DOHH2 (cell line): ENCODE results near the gene CSF3.

Source experiments
- H3F3A ChIP-seq: fragments of 200-600 bp; sonication (generic), shearing (Covaris generic); 2 replicates; pipeline ENCODE4 v1.6.0; 2016; ENCODE audit warnings: antibody characterized with exemption, mild to moderate bottlenecking; ENCODE audit not compliant: control insufficient read depth, insufficient read depth
- H3K27ac ChIP-seq: fragments of 200-600 bp; sonication (generic); 2 replicates; pipeline ENCODE4 v1.5.1; 2014; ENCODE audit warnings: low read depth, mild to moderate bottlenecking, low read length, moderate library complexity
- H3K27me3 ChIP-seq: fragments of 200-600 bp; sonication (generic); 2 replicates; pipeline ENCODE4 v1.6.1; 2014; ENCODE audit warnings: mild to moderate bottlenecking, low read length, mixed read lengths; ENCODE audit not compliant: control insufficient read depth
- H3K36me3 ChIP-seq: fragments of 200-600 bp; sonication (generic); 2 replicates; pipeline ENCODE4 v1.6.1; 2014; ENCODE audit warnings: mild to moderate bottlenecking, low read length, moderate library complexity, mixed read lengths; ENCODE audit not compliant: control insufficient read depth
- H3K4me1 ChIP-seq: fragments of 200-600 bp; sonication (generic); 2 replicates; pipeline ENCODE4 v1.6.1; 2014; ENCODE audit warnings: mild to moderate bottlenecking, low read length, mixed read lengths; ENCODE audit not compliant: control insufficient read depth
- H3K4me2 ChIP-seq: fragments of 200-600 bp; sonication (generic); 2 replicates; pipeline ENCODE4 v1.6.0; 2014; ENCODE audit warnings: mild to moderate bottlenecking, low read length, moderate library complexity
- H3K4me3 ChIP-seq: fragments of 200-600 bp; sonication (generic); 2 replicates; pipeline ENCODE4 v1.5.1; 2014; ENCODE audit warnings: mild to moderate bottlenecking, low read length, mixed read lengths
- H3K79me2 ChIP-seq: fragments of 200-600 bp; sonication (generic); 2 replicates; pipeline ENCODE4 v1.6.1; 2014; ENCODE audit warnings: mild to moderate bottlenecking, low read length, mixed read lengths; ENCODE audit not compliant: control insufficient read depth
- H3K9me2 ChIP-seq: fragments of 200-600 bp; sonication (generic); replicated peaks from 2 replicates; pipeline ENCODE4 v1.6.1; 2014; ENCODE audit warnings: mild to moderate bottlenecking, low read length, mixed read lengths; ENCODE audit not compliant: control insufficient read depth
- H3K9me3 ChIP-seq: fragments of 200-600 bp; sonication (generic); 2 replicates; pipeline ENCODE4 v1.6.1; 2014; ENCODE audit warnings: antibody characterized with exemption, low read length, mixed read lengths; ENCODE audit not compliant: control insufficient read depth, insufficient read depth
- H4K20me1 ChIP-seq: fragments of 200-600 bp; sonication (generic); 2 replicates; pipeline ENCODE4 v1.6.0; 2014; ENCODE audit warnings: low read depth, mild to moderate bottlenecking, antibody characterized with exemption, low read length, moderate library complexity; ENCODE audit not compliant: control insufficient read depth, insufficient read depth
- CTCF ChIP-seq: fragments of 200-600 bp; sonication (generic); IDR thresholded peaks from one replicate; pipeline ENCODE4 v1.5.1; 2014; ENCODE audit warnings: antibody characterized with exemption, mild to moderate bottlenecking, low read depth, low read length; ENCODE audit not compliant: poor library complexity, severe bottlenecking
- EZH2phosphoT487 ChIP-seq: fragments of 200-600 bp; sonication (generic); IDR thresholded peaks from 2 replicates; pipeline ENCODE4 v1.6.1; 2017; ENCODE audit warnings: borderline replicate concordance, mild to moderate bottlenecking, antibody characterized with exemption, low read length, moderate library complexity, mixed read lengths

The CSF3 gene

DNA sequence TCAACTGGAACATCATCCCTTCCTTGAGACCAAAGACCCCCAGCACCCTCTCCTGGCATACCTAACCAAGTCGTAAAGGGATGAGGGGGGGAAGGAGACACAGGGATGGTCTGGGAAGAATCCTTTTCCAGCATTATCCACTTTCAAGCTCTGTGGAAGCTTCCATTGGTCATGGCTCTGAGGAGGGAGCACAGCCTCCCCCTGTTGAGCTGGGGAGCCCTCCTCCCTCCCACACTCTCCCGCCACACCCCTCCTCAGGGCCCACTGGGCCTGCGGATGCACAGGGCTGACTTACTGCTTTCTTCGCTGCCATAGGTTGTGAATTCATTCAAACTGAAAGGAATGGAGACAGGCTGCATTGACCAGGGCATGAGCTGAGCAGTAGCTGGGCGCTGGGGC is 12.4 kb downstream of the CSF3 start:
- Histone ChIP-seq H3K4me2 (no peak overlapping the region), H3K4me3 (no peak overlapping the region), H3K27ac (no peak overlapping the region), H3K27me3 (no peaks in the 10 kb centered on the region), H3K9me2 (no peaks in the 10 kb centered on the region), H3K36me3 (peaks cover 56% of the 10 kb centered on the region), H3K4me1 (no peaks in the 10 kb centered on the region), H3K9me3 (no peaks in the 10 kb centered on the region), H3K79me2 (no peaks in the 10 kb centered on the region), H3F3A (no peaks in the 10 kb centered on the region), H4K20me1 (no peaks in the 10 kb centered on the region)
- TF ChIP-seq CTCF (no peak), EZH2phosphoT487 (no peak)

DNA sequence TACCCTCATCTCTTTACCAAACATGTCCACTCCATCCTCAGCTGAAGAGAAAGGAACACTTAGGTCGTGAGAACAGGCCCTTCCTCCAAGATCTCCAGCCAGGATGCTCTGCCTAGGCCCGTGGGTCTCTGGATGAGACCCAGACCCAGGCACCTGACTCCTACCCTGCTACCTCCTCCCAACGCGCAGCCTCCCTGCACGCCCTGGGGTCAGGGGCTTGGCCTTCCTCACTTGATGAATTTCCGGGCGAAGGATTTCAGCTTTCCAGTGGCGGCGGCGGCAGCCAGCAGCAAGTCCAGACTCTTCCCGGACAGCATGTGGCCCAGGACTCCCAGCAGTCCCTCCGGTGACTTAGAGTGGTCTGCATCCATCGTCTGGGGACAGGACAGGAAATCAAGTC is 13.4 kb downstream of the CSF3 start:
- H3K36me3 ChIP-seq = peaks cover 63% of the 10 kb centered on the region
- no peaks in the 10 kb centered on the region for H3K4me1 ChIP-seq
- no peaks in the 10 kb centered on the region for H3K27me3 ChIP-seq
- H3K4me3 ChIP-seq = no peak overlapping the region
- TF ChIP-seq EZH2phosphoT487 (no peak), CTCF (no peak)
- H3K4me2 ChIP-seq = no peak overlapping the region
- no peak overlapping the region for H3K27ac ChIP-seq
- H3K79me2 ChIP-seq = no peaks in the 10 kb centered on the region
- no peaks in the 10 kb centered on the region for H3F3A ChIP-seq
- H4K20me1 ChIP-seq = no peaks in the 10 kb centered on the region
- H3K9me3 ChIP-seq = no peaks in the 10 kb centered on the region
- H3K9me2 ChIP-seq = no peaks in the 10 kb centered on the region

- H3K4me2 ChIP-seq = no peak overlapping the region
- no peaks in the 10 kb centered on the region for H3F3A ChIP-seq
- no peak overlapping the region for H3K4me3 ChIP-seq
- no peaks in the 10 kb centered on the region for H3K9me2 ChIP-seq
- peaks cover 53% of the 10 kb centered on the region for H3K36me3 ChIP-seq
- no peak overlapping the region for H3K27ac ChIP-seq
- no peaks in the 10 kb centered on the region for H4K20me1 ChIP-seq
- no peak for TF ChIP-seq EZH2phosphoT487
- no peak for TF ChIP-seq CTCF
- H3K9me3 ChIP-seq = no peaks in the 10 kb centered on the region
- H3K79me2 ChIP-seq = no peaks in the 10 kb centered on the region
- H3K27me3 ChIP-seq = no peaks in the 10 kb centered on the region
- H3K4me1 ChIP-seq = no peaks in the 10 kb centered on the region
Observed at GRCh38 chr17:40031706-40032105, 16.5 kb downstream of the CSF3 start.
